HG02943 (cell line): ENCODE measurements around the gene HPS3.
A peak's percentile ranks its signal among the peaks of the same experiment; 100 is the strongest.
"Not testable (repeated sequence)": the region's sequence is repeated elsewhere in the genome, so short reads cannot be mapped to it uniquely, and the experiment has no call there.

Source experiments
- ATAC-seq: cut with Tn5 transposase; IDR thresholded peaks from one replicate; pipeline ENCODE4 v1.9.1; 2021; ENCODE audit warnings: mild to moderate bottlenecking, low read depth, moderate library complexity; ENCODE audit not compliant: unreplicated experiment

Gene HPS3

DNA sequence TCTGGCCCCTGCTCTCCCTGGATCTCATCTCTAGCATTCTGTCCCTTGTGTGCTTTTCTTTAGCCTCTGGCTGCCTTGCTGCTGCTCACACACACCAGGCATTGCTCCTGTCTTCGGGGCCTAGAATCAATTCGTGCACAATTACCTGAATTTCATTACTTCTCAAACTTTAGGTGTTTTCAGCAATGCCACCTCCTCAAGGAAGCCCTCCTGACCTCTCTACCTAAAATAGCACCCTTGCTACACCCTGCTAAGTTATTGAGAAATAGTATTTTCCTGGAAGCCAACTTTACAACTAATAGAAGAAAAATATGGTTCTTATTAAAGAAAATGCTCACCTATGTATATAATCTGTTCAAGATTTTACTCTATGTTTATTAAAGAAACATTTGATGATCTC lies 51.7 kb downstream of the HPS3 start:
- ATAC-seq = no peak

DNA sequence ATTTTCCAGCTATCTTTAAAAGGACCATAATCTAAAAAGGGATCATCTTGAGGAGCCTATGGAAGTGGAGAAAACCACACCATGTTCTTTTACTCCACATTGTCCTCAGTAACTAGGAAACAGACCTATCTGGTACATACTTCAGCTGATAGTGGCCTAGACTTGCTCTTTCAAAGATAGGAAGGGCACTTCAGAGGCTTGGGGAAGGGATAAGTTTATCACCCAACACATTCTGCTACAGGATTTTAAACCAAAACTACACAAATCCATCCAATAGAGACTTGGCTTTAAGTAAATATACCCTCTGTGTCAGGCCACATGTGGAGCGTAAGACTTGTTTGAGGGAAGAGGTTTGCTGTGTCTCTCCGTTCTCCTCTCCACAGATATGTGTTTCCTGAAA lies 56.8 kb downstream of the HPS3 start:
- ATAC-seq = no peak

DNA sequence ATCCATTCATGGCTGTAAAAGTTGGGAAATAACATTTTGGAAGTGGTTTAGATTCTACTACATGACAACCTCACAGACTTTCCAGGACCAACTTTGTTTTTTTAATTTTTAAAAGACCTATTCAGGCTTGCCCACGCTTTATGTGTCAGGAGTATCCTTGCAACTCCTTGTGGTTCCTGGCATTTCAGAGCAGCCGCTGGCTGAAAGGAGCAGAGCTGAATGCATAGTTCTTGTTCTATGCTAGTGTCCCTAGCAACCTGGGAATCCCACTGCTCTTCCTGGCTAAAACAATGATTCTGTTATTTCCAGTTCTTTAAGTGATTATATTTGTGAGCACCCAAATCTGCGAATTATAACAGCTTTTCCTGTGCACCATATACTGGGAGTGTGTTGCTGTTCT lies 57.3 kb downstream of the HPS3 start:
- ATAC-seq = no peak

DNA sequence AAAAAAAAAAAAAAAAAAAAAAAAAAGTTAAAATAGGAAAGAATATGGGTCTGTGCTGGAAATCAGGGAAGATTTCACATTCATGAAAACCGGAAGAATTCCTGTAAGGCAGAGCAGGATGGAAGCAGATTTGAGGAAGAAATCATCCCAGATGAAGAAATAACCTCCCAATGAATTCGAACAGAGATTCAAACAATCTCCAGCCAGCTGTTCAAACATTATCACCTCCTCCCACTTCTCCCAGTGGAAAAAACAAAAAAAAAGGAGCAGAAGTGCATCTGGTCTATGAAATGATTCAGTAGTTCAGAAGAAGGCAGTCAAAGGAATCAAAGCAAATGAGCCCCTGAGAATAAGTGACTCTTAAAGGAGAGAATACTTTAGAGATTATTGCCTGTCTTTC lies 59.1 kb downstream of the HPS3 start:
- no peak for ATAC-seq

DNA sequence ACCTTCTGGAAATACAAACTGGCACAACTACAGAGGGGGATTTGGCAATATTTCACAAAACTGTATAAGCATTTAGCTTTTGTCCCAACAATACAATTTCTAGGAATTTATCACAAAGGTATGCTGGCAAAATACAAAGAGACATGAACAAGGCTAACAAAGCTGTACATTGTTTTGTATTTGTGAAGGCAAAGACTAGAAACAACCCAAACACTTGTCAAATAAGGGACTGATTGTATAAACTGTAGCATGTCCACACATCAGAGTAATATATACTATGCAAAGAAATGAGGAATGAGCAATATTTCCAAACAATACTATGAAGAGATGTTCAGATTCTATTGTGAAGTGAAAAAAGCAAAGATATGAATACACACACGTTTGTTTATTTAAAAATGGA lies 65.8 kb downstream of the HPS3 start:
- no peak for ATAC-seq

DNA sequence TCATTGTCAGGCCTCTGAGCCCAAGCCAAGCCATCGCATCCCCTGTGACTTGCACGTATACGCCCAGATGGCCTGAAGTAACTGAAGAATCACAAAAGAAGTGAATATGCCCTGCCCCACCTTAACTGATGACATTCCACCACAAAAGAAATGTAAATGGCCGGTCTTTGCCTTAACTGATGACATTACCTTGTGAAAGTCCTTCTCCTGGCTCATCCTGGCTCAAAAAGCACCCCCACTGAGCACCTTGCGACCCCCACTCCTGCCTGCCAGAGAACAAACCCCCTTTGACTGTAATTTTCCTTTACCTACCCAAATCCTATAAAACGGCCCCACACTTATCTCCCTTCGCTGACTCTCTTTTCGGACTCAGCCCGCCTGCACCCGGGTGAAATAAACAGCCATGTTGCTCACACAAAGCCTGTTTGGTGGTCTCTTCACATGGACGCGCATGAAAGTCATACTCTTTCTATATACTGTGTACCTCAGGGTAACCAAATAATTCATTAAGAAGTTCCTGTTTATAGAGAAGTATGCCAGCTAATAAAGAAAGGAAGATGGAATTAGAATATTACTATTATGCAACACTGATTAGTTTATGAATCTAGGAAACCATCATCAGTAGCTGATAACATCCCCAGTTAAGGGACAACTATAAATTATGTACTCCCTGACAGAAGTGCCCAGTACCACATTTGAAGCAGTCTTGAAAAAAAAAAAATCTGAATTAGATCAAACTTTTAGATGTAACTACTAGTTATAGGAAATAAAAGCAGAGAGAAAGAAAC lies 67.6 kb downstream of the HPS3 start:
- ATAC-seq = not testable (repeated sequence)

DNA sequence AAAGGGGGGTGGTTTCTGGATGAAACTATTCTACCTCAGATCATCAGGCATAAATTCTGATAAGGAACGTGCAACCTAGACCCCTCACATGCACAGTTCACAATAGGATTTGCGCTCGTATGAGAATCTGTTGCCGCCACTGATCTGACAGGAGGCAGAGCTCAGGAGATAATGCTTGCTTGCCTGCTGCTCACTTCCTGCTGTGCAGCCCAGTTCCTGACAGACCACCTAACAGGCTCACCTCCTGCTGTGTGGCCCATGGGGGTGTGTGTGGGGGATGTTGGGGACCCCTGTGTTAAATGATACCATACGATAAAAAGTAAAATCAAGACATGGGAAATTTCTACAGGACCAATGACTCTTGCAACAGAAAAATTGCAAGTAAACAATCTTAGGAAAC lies 68.2 kb downstream of the HPS3 start:
- no peak for ATAC-seq

DNA sequence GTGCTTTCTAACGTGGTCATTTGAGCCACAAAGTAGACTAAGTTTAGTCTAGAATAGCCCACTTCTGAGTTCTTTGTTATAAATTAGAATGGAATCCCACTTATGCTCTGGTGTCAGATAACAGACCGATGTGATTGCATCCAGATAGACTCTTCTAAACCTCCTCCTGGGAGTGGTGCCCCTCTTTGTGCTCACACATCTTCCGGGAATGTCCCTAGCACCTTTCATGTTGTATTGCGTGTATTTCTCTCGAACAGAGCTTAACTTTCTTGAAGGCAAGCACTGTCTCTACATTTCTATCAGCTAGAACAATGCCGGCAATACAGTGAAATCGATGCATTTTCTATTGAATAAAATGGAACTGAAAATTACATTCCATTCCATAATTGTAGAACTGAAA lies 69.2 kb downstream of the HPS3 start:
- ATAC-seq = no peak

DNA sequence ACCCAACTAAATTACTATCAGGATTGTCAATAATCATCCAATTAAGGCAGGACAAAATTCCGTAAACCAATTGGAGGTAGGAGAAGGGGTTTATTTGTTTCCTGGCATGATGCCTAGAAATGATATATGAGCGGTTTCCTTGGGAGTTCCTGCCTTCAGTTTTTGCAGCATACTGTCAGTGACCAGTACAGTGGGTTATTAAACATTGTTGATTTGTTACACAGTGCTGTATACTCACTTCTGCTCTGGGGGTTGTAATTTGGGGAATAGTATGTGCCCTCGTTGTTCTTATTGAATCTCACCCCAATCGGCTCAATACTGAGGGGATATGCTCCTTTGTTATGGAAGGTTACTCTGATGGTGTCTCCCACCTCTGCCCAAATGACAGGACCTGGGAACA lies 70.0 kb downstream of the HPS3 start:
- no peak for ATAC-seq

DNA sequence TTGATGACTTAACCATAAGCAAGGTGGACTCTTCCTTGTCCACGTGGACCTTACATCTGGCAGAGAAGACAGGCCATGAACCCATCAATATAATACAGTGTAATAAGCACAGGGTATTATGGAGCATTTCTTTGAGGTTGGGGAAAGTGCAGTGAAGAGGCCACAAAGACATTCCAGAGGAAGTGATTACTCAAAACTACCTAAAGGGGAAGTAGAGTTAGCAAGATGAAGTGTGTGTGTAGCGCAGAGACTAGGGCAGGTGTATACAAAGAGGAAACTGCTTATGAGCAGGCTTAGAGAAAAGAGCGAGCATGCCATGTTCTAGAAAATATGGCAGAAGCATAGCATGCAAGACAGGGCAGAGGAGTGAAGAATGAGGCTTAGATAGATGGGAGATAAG lies 74.3 kb downstream of the HPS3 start:
- peak; percentile 95 for ATAC-seq

DNA sequence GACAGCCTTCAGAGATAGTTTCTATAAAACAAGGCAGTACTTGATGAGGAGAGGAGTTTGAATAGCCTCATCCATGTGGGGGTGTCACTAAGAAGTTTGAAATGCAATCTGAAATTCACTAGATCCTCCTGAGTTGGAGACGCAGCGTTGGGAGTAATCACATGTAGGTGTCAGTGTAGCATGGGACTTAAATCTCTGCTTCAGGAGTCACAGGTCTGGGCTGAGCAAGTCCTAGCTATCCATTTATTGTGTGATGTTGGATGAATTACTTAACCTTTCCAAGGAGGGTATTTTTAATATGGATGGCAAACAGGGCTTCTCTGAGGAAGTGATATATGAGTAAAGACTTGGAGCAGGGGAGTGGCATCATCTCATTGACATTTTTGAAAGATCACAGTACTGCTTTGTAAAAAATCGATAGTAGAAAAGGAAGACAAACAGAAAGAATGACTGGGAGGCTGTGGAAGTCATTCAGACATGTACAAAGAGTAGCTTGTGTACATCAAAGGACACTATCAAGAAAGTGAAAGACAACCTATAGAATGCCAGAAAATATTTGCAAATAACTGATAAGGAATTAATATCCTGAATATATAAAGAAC lies 75.1 kb downstream of the HPS3 start:
- ATAC-seq = no peak

DNA sequence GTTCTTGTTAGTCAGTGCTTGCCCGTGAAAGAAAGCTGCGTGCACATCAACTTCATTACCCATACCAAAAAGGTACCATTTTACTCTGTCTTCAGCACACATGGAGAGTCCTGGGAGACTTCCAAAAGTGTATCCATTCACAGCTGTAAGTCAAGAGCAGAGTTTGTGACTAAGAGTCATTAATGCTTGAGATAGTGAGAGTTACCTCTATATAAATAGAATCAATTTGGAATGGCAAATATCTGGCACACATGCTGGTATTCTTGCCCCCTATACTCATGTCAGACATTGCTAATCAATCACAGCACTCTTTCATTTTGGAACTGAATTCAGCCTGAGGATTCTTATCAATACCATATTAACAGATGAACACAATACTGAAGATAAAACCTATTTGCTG lies 78.0 kb downstream of the HPS3 start:
- no peak for ATAC-seq

DNA sequence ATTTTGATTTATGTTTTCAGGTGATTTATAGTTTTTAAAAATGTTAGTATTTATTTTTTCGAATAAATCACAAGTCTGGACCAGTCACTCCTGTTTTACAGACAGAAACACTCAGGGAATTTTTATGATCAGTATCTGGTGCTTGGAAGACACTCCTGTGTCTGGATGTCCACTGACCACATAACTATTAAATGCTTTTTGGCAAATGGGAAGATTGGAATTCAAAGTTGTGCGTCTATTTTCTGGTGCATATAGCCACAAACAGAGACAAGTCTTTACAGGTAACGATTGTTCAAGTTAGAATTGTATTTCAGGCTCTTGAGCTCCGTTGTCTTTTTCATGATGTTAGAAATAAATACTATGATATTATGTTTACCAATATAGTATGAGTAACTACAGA lies 80.0 kb downstream of the HPS3 start:
- ATAC-seq = no peak

DNA sequence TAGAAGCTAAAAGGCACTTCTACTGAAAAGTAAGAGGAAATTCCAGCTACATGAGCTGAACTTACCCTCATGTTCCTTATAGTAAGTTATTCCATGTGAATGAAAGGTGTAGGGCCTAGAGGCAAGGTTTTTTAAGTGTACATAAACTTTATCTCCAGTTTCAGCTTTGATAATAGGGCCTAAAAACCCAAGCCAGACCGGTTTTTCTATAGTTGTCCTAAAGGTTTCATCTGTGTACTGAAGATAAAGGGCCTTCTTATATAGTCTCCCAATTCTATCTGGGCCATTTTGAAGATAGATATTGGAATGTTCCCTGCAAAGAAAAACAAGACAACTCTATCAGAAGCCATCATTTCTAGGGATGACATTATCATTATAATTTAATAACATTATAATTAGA lies 82.9 kb downstream of the HPS3 start:
- ATAC-seq = no peak

DNA sequence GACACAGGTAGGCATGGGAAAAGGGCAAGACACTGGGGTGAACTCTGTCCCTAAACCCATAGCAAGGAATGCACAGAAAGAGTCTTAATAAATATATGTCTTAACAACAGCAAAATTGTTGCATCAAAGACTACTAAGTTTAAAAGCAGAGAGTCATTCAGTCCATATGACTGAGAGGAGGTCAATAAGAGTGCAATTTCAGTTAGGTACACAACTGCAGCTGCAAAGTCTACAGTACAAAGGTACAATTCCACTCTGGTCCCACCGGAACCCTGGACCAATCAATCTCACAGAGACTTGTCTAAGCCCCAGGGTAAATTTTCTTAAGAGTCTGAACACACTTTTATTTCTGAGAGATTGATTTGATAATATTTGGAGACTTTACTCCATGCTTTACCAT lies 85.3 kb downstream of the HPS3 start:
- ATAC-seq = no peak

DNA sequence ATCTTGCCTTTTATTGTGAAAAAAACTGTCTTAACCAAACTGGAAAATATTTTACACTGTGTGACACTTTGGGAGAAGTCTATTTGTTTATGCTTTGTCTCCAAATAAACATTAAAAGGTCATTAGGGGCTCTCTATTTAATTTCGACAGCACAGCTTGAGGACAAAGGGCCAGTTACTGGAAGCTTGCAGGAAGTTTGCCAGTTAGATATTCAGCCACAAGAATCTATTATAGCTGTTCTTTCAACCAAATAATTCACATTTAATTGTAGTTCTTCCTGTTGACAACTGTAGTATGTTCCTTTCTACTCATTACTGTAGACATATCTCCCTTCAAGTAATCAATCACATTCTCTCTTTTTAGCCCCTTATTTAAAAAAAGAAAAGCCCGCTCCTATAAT lies 86.1 kb downstream of the HPS3 start:
- no peak for ATAC-seq

DNA sequence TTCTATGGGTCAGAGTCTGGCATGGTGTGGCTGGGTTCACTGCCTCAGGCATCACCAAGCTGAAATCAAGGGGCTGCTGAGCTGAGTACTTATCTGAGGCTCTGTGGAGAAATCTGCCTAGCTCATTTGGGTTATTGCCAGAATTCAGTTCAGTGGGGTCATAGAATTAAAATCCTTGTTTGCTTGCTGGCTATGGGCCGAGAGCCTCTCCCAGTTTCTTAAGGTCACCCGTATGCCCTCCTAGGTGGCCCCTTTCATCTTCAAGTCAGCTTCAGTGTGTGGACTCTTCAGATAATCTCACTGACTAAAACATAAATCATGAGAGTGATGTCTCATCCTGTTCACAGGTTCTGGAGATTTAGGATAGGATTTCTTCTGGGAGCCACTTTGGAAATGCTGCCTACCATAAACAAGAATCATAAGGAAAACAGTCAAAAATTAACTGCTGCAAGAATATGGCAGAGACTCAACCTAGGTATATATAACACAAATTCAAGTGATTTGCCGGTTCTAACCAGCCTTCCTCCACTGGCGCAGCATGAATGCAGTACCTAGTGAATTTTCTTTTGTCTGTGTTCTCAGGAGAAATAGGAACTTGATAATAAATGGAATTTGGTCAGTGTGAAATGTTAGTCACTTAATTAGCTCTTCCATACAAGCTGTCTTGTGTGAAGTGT lies 86.9 kb downstream of the HPS3 start:
- ATAC-seq = no peak

DNA sequence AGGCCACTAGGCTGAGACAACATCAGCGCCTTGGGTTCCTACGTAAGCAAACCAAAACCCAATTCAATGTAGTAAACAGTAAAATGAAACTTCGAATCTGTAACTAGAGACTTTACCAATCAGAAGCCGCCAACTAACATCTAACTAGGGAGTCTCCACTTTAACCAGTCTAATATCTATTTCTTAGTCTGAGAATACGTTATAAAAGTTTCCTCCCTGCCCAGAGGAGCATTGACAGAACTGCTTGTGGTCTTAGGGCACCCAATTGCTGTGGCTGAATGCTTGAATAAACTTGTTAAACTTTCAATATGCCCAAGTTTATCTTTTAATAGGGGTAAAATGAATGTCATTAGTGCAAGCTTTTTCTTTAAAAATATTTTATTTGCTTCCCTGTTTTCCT lies 87.9 kb downstream of the HPS3 start:
- ATAC-seq = no peak

DNA sequence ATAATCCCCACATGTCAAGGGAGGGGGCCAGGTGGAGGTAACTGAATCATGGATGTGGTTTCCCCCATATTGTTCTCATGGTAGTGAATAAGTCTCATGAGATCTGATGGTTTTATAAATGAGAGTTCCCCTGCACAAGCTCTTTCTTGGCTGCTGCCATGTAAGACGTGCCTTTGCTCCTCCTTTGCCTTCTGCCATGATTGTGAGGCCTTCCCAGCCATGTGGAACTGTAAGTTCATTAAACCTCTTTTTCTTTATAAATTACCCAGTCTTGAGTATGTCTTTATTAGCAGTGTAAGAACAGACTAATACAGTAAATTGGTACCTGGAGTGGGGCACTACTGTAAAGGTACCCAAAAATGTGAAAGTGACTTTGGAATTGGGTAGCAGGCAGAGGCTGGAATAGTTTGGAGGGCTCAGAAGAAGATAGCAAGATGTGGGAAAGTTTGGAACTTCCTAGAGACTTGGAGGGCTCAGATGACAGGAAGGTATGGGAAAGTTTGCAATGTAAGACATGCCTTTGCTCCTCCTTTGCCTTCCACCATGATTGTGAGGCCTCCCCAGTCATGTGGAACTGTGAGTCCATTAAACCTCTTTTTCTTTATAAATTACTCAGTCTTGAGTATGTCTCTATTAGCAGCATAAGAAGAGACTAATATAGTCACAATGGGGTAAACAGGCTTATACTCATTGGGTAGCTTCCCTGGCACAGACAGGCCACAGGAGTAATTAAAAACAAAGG lies 90.1 kb downstream of the HPS3 start:
- not testable (repeated sequence) for ATAC-seq

DNA sequence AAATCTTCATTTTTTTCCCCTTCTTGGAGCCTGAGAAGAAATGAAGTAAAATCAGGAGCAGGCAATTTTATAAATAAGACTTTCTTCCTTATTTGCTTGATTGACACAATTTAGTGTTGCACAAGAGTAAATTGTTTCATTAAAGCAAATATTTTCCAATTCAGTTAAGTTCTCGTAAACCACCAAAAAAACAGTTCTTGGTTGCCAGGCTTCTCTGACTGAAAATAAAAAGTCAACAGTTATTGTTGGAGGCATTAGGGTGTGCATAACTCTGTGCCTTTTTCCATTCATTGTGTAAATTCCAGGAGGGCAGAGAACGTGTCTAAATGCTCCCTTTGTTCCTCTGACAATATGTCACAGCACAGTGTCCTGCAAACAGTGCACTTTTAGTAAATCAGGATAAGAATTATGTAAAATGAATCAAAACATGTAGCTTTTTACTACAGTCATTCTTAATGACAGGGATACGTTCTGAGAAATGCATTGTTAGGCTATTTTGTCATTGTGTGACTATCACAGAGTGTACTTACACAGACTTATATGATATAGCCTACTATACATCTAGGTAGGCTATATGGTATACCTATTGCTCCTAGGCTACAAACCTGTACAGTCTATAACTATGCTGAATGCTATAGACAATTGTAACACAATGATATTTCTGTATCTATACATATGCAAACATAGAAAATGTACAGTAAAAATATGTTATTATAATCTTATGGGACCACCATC lies 92.5 kb downstream of the HPS3 start, which contains the start of gene CP:
TSS of gene CP (minus strand) at position 47 of the 735 bp plus-strand sequence. CDS start at position 10, 37 bp downstream.
- no peak for ATAC-seq
